ENCODE measurements around the gene DPH7. TPM values are rescaled to one million over a fixed set of nuclear protein-coding genes. Genes with fewer than 3 reads are reported as not detected.
A peak's percentile ranks its signal among the peaks of the same experiment; 100 is the strongest.
"Not testable (repeated sequence)": the region's sequence is repeated elsewhere in the genome, so short reads cannot be mapped to it uniquely, and the experiment has no call there.

The DPH7 gene
- total and polyA plus RNA-seq, 4 donors, result 9.9 to 94.0 (median 30.2) TPM

GRCh38 chr9:137580209-137580953 lies 1.7 kb upstream of the DPH7 start:
- Histone ChIP-seq H3K9me3 (ENCODE audit: control insufficient read depth, low read length) (no peaks in the 10 kb centered on the region), H3K4me3 (ENCODE audit: low read length in 2 of 2) (no peak overlapping the region), H3K4me1 (ENCODE audit: control insufficient read depth in 1 of 2, insufficient read depth in 2 of 2, low read length in 2 of 2) (no peaks in the 10 kb centered on the region), H3K27ac (ENCODE audit: low read depth in 1 of 2, low read length in 2 of 2) (no peak overlapping the region), H3K36me3 (ENCODE audit: control insufficient read depth in 1 of 2, insufficient read depth in 2 of 2, low read length in 1 of 2) (no peaks in the 10 kb centered on the region), H3K27me3 (ENCODE audit: control insufficient read depth in 1 of 2, insufficient read depth in 2 of 2, low read length in 1 of 2) (no peaks in the 10 kb centered on the region)
- no peak for DNase-seq
- 85 to 88% methylated on average over 22 to 23 of the region's 23 CpGs for WGBS, 2 donors
- intact Hi-C loops (cut with DNase I), result no loop called here
- ATAC-seq (ENCODE audit: low FRiP score), result no peak

- WGBS, 2 donors, result 31 to 33% methylated on average over 19 of the region's 19 CpGs
- Histone ChIP-seq H3K4me3 (ENCODE audit: low read length in 2 of 2) (peak overlapping the region in 1 of 2 donors; percentile 1), H3K9me3 (ENCODE audit: control insufficient read depth, low read length) (no peaks in the 10 kb centered on the region), H3K4me1 (ENCODE audit: control insufficient read depth in 1 of 2, insufficient read depth in 2 of 2, low read length in 2 of 2) (no peaks in the 10 kb centered on the region), H3K27ac (ENCODE audit: low read depth in 1 of 2, low read length in 2 of 2) (peak overlapping the region in 1 of 2 donors; percentile 0), H3K36me3 (ENCODE audit: control insufficient read depth in 1 of 2, insufficient read depth in 2 of 2, low read length in 1 of 2) (peaks cover 0 to 2% of the 10 kb centered on the region in 2 donors), H3K27me3 (ENCODE audit: control insufficient read depth in 1 of 2, insufficient read depth in 2 of 2, low read length in 1 of 2) (no peaks in the 10 kb centered on the region)
- intact Hi-C loops (cut with DNase I), result no loop called here
- ATAC-seq (ENCODE audit: low FRiP score) (no peak), DNase-seq (no peak)
These were observed 507 bp upstream of the DPH7 start for GRCh38 chr9:137579259-137579604.

- intact Hi-C loops (cut with DNase I), result no loop called here
- Histone ChIP-seq H3K4me1 (ENCODE audit: control insufficient read depth in 1 of 2, insufficient read depth in 2 of 2, low read length in 2 of 2) (no peaks in the 10 kb centered on the region), H3K36me3 (ENCODE audit: control insufficient read depth in 1 of 2, insufficient read depth in 2 of 2, low read length in 1 of 2) (peaks cover 3 to 11% of the 10 kb centered on the region in 2 donors)
These were observed 2.9 kb downstream of the DPH7 start for GRCh38 chr9:137575716-137576411.

GRCh38 chr9:137575364-137575715 lies 3.4 kb downstream of the DPH7 start:
- 82 to 83% methylated on average over 9 of the region's 9 CpGs for WGBS, 2 donors
- H3K36me3 ChIP-seq (ENCODE audit: control insufficient read depth in 1 of 2, insufficient read depth in 2 of 2, low read length in 1 of 2), result peaks cover 3 to 11% of the 10 kb centered on the region in 2 donors
- ATAC-seq (ENCODE audit: low FRiP score), result no peak

More at GRCh38 chr9:137575716-137576411, 2.9 kb downstream of the DPH7 start:
- DNase-seq (no peak), ATAC-seq (ENCODE audit: low FRiP score) (no peak)
- no peaks in the 10 kb centered on the region for H3K9me3 ChIP-seq (ENCODE audit: control insufficient read depth, low read length)
- WGBS, 2 donors, result 70 to 73% methylated on average over 12 of the region's 12 CpGs
- H3K4me3 ChIP-seq (ENCODE audit: low read length in 2 of 2), result no peak overlapping the region
- H3K27me3 ChIP-seq (ENCODE audit: control insufficient read depth in 1 of 2, insufficient read depth in 2 of 2, low read length in 1 of 2), result no peaks in the 10 kb centered on the region
- H3K27ac ChIP-seq (ENCODE audit: low read depth in 1 of 2, low read length in 2 of 2), result no peak overlapping the region

GRCh38 chr9:137574192-137574591 lies 4.5 kb downstream of the DPH7 start:
- 91 to 92% methylated on average over 10 of the region's 10 CpGs for WGBS, 2 donors
- DNase-seq, result no peak
- Histone ChIP-seq H3K4me3 (ENCODE audit: low read length in 2 of 2) (no peak overlapping the region), H3K9me3 (ENCODE audit: control insufficient read depth, low read length) (no peaks in the 10 kb centered on the region), H3K4me1 (ENCODE audit: control insufficient read depth in 1 of 2, insufficient read depth in 2 of 2, low read length in 2 of 2) (no peaks in the 10 kb centered on the region), H3K27ac (ENCODE audit: low read depth in 1 of 2, low read length in 2 of 2) (no peak overlapping the region), H3K36me3 (ENCODE audit: control insufficient read depth in 1 of 2, insufficient read depth in 2 of 2, low read length in 1 of 2) (peaks cover 3 to 11% of the 10 kb centered on the region in 2 donors), H3K27me3 (ENCODE audit: control insufficient read depth in 1 of 2, insufficient read depth in 2 of 2, low read length in 1 of 2) (no peaks in the 10 kb centered on the region)
- ATAC-seq (ENCODE audit: low FRiP score), result no peak
- intact Hi-C loops (cut with DNase I), result no loop called here

More at GRCh38 chr9:137575364-137575715, 3.4 kb downstream of the DPH7 start:
- no peak overlapping the region for H3K4me3 ChIP-seq (ENCODE audit: low read length in 2 of 2)
- no peaks in the 10 kb centered on the region for H3K4me1 ChIP-seq (ENCODE audit: control insufficient read depth in 1 of 2, insufficient read depth in 2 of 2, low read length in 2 of 2)
- H3K9me3 ChIP-seq (ENCODE audit: control insufficient read depth, low read length), result no peaks in the 10 kb centered on the region
- no peak overlapping the region for H3K27ac ChIP-seq (ENCODE audit: low read depth in 1 of 2, low read length in 2 of 2)
- H3K27me3 ChIP-seq (ENCODE audit: control insufficient read depth in 1 of 2, insufficient read depth in 2 of 2, low read length in 1 of 2), result no peaks in the 10 kb centered on the region
- DNase-seq, result no peak
- intact Hi-C loops (cut with DNase I), result no loop called here

- no peak overlapping the region for H3K4me3 ChIP-seq (ENCODE audit: low read length in 2 of 2)
- H3K9me3 ChIP-seq (ENCODE audit: control insufficient read depth, low read length), result no peaks in the 10 kb centered on the region
- WGBS, 2 donors, result 94 to 95% methylated on average over 3 of the region's 3 CpGs
- H3K4me1 ChIP-seq (ENCODE audit: control insufficient read depth in 1 of 2, insufficient read depth in 2 of 2, low read length in 2 of 2), result no peaks in the 10 kb centered on the region
- no peak overlapping the region for H3K27ac ChIP-seq (ENCODE audit: low read depth in 1 of 2, low read length in 2 of 2)
- no peaks in the 10 kb centered on the region for H3K27me3 ChIP-seq (ENCODE audit: control insufficient read depth in 1 of 2, insufficient read depth in 2 of 2, low read length in 1 of 2)
- ATAC-seq (ENCODE audit: low FRiP score) (no peak), DNase-seq (no peak)
- intact Hi-C loops (cut with DNase I), result no loop called here
- H3K36me3 ChIP-seq (ENCODE audit: control insufficient read depth in 1 of 2, insufficient read depth in 2 of 2, low read length in 1 of 2), result peaks cover 3 to 11% of the 10 kb centered on the region in 2 donors
These were observed 8.2 kb downstream of the DPH7 start for GRCh38 chr9:137570566-137570965.

GRCh38 chr9:137569609-137570203 lies 9.0 kb downstream of the DPH7 start:
- WGBS, 2 donors, result 97 to 99% methylated on average over 5 of the region's 5 CpGs
- Histone ChIP-seq H3K27ac (ENCODE audit: low read depth in 1 of 2, low read length in 2 of 2) (no peak overlapping the region), H3K27me3 (ENCODE audit: control insufficient read depth in 1 of 2, insufficient read depth in 2 of 2, low read length in 1 of 2) (no peaks in the 10 kb centered on the region), H3K36me3 (ENCODE audit: control insufficient read depth in 1 of 2, insufficient read depth in 2 of 2, low read length in 1 of 2) (peaks cover 3 to 11% of the 10 kb centered on the region in 2 donors), H3K4me3 (ENCODE audit: low read length in 2 of 2) (no peak overlapping the region), H3K4me1 (ENCODE audit: control insufficient read depth in 1 of 2, insufficient read depth in 2 of 2, low read length in 2 of 2) (no peaks in the 10 kb centered on the region), H3K9me3 (ENCODE audit: control insufficient read depth, low read length) (no peaks in the 10 kb centered on the region)
- no peak for ATAC-seq (ENCODE audit: low FRiP score)
- intact Hi-C loops (cut with DNase I), result no loop called here
- DNase-seq, result no peak

GRCh38 chr9:137568445-137568844 lies 10.3 kb downstream of the DPH7 start:
- ATAC-seq (ENCODE audit: low FRiP score); H3K27ac ChIP-seq (ENCODE audit: low read depth in 1 of 2, low read length in 2 of 2); H3K4me1 ChIP-seq (ENCODE audit: control insufficient read depth in 1 of 2, insufficient read depth in 2 of 2, low read length in 2 of 2); H3K4me3 ChIP-seq (ENCODE audit: low read length in 2 of 2); H3K27me3 ChIP-seq (ENCODE audit: control insufficient read depth in 1 of 2, insufficient read depth in 2 of 2, low read length in 1 of 2); DNase-seq; intact Hi-C loops (cut with DNase I); H3K9me3 ChIP-seq (ENCODE audit: control insufficient read depth, low read length): not testable (repeated sequence)
- WGBS, 2 donors, result 84 to 85% methylated on average over 5 of the region's 5 CpGs
- peaks cover 3 to 16% of the 10 kb centered on the region in 2 donors for H3K36me3 ChIP-seq (ENCODE audit: control insufficient read depth in 1 of 2, insufficient read depth in 2 of 2, low read length in 1 of 2)

Data from aorta (tissue), 5 donors.